Amniotic epithelial cell (primary cell): Measurements from ENCODE around the gene ARHGEF3.

Experiments used
- DNase-seq: peaks from one replicate; pipeline ENCODE4 v3.0.0-alpha.2; 2010; ENCODE audit warnings: low read depth

ARHGEF3 gene, protein sequence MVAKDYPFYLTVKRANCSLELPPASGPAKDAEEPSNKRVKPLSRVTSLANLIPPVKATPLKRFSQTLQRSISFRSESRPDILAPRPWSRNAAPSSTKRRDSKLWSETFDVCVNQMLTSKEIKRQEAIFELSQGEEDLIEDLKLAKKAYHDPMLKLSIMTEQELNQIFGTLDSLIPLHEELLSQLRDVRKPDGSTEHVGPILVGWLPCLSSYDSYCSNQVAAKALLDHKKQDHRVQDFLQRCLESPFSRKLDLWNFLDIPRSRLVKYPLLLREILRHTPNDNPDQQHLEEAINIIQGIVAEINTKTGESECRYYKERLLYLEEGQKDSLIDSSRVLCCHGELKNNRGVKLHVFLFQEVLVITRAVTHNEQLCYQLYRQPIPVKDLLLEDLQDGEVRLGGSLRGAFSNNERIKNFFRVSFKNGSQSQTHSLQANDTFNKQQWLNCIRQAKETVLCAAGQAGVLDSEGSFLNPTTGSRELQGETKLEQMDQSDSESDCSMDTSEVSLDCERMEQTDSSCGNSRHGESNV

DNA sequence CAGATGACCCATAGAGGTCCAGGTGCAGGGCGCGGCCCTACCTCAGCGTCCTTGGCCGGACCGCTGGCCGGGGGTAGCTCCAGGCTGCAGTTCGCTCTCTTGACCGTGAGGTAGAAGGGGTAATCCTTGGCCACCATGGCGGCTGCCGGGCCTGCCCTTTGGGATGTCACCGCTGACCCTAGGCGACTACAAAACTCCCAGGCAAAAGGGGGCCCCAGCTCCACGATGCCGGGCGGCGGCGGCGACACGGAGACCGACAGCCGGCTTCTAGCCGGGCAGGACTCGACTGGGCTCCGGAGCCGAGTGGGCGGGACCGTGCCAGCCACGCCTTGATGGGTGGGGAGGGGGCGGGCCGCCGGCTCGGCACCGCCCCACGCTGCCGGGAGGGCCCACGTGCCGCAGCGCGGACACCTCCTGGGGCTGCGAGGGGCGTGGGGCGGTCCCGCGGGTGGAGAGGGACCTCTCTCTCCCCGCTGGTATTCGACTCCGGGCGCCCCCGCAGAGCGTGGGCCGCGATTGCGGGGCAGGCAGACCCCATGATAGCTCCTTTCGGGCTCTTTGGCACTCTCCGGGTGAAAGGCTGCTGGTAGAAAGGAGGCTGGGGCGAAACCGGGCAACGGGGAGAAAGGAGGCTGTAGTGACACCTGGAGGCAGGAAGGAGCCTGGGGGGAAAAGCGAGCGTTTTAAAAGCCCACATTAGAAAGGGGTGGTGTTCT is at the start of gene ARHGEF3:
Gene ARHGEF3, minus strand, starts transcription at position 288 of the 716 bp plus-strand sequence. Its CDS starts 151 bp downstream, at position 137.
- DNase-seq = peak; percentile 58

DNA sequence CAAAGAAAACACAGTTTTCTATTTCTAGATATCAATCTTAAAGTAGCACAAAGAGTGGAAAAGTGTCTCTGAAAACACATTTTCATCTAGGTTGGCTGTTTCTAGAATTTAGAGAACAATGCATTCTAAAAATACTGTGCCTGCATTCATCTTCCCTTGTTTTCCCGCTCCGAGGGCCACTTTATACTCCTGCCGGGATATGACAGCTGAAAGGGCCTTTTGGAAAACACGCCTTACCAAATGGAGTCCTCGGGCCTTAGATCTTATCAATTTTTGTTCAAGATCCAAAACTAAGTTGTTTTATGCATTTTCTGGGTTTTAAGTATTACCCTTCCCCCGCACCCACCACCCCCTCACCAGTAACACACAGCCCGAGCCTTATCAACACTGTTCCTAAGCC is 47.9 kb upstream of the ARHGEF3 start:
- no peak for DNase-seq

DNA sequence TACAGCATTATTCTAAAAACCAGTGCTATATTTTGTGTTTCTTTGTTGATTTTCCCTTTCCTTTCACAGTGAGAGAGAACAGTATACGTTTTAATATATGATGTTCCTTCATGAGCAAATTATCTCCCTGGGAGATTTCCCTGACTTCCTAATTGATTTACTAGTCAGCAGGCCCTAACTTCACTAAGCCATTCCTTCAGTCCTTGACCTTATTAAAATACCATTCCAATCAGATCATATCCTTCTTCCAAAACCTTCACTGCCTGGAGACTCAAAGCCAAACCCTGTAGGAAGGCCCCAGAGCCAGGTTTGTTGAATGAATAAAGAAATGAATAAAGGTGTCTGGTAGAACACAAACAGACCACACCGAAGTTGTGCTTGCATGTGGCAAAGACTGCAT is 43.8 kb upstream of the ARHGEF3 start:
- no peak for DNase-seq

DNA sequence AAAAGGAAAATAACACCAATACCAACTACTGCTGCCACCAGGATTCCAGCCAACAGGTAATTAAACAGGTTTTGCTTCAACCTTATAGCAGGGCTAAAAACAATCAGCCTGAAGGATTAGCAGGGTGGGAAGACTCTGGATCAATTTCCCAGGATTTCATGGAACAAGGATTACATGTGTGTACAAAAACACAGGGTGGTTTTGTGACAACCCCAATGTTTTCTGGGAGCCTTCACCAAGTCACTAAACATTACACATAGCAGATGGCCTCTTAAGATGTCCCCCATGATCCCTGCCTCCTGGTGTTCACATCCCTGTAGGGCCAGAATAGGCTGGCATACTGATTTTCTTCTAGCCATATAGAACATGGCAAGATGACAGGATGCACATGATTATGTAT is 42.8 kb upstream of the ARHGEF3 start:
- no peak for DNase-seq

DNA sequence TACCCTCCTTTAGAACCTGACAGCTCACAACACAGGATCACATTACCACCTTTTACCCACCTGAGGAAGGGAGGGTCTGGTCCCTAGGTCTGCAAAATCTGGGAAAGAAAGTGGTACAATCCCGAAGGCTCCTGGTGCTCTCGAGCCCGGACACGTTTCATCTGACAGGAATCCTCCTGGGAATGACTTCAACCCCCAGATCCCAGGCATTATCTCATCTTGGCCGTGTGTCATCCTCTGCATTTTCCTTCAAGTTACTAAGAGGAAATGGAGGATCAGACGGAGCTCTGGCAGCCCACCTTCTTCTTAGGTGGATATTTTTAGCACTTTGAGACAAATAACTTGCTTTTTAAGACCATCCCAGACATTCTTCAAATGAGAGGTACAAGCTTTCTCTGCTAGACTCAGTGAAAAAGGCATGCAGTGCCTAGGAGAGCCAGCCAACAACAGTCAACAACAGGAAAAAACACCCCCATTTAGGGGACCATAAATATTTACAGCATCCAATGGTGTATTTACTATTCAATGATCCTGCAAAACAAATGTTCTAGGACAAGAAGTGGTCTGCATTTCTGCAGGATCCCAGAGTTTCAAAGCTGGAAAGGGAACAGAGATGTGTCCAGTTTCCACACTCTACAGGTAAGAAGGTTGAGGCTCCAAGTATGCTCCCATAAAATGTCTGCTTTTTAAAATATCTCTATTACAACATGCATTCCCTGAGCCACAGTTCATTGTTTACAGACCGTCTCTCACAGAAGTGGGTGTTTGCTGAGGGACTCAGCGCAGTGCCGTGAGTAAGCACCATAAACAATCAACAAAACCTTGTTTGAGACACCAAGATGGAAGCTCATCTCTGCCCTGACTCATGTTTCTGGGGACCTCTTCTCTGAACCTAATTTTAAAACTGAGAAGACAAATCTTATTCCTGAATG is 38.3 kb upstream of the ARHGEF3 start:
- DNase-seq = peak; percentile 86

DNA sequence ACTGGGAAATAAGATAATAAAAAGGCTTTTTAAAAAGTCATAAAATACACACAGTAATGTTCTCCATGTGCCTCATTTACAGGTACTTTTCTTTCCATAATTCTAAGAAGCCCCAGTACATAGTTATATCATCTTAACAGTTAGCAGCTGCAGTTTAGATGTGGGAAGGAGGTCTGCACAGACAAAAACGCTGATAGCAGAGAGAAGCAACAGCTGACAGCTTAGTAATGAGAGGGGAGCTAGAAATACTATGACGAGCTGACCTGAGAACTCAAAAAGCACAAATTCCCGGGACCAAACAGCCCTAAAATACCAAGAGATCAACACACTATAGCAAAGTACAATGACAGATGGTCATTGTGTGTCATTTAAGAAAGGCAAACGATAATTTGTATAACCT is 36.7 kb upstream of the ARHGEF3 start:
- no peak for DNase-seq

DNA sequence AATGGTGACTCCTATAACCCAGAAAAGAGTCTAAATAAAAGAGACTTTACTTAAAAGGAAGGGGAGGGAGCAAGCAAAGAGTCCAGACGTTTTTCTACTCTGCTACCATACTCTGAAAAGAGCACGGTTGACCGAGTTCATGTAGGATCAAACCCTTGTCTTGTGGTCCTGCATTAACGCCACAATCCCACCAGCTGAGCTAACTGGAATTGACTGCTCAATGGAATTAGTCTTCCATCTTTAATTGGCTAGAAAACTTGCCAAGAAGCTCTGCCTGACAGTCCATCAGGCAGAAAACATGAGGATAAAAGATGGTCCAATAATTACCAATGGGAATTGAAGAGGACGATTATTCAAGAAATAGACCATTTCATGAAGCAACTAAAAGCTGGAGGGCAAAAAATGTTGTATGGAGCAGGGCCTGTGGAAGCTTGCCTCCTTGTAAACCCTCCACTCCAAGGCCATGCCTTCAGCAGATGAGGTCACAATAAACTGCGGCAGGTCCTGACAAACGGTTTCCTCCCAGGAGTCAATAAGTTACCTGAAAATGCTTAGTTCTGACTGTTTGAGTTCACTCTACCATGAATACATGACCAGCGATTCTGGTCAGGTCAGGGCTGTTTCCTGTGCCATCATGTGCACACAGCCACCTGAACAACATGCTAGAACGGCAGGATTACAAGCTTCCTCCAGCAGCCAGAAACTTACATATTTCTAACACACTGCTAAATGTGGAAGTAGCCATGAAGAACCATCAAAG is 35.6 kb upstream of the ARHGEF3 start:
- DNase-seq = no peak

DNA sequence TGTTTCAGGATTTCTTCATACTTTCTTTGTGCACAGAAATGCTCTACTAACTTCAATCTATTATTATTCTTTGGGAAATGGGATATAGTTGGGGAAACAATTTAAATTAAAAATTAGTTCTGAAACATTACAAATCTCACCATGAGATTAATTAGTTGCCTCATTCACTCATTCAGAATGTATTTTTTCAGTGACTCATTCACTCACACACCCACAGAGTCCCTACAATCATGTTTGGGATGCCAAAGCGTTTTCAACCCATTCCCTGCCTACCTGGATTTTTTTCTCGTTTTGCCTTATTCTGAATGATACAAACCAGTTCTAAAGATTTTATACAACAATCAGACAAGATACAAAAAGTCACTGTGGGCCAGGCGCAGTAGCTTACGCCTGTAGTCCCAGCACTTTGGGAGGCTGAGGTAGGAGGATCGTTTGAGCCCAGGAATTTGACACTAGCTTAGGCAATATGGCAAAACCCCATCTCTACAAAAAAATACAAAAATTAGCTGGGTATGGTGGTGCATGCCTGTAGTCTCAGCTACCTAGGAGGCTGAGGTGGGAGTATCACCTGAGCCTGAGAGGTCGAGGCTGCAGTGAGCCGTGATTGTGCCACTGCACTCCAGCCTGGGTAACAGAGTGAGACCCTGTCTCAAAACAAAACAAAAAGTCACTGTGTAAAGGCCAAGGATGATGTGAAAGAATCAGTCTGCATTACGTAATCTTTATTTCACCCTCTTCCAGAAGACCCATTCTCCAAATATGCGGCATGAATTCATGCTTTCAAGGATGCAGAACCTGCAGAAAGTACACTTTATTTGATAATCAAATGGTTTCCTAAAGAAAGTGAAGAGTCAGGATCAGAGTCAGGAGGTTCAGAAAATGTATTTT is 34.8 kb upstream of the ARHGEF3 start:
- DNase-seq = peak; percentile 36

DNA sequence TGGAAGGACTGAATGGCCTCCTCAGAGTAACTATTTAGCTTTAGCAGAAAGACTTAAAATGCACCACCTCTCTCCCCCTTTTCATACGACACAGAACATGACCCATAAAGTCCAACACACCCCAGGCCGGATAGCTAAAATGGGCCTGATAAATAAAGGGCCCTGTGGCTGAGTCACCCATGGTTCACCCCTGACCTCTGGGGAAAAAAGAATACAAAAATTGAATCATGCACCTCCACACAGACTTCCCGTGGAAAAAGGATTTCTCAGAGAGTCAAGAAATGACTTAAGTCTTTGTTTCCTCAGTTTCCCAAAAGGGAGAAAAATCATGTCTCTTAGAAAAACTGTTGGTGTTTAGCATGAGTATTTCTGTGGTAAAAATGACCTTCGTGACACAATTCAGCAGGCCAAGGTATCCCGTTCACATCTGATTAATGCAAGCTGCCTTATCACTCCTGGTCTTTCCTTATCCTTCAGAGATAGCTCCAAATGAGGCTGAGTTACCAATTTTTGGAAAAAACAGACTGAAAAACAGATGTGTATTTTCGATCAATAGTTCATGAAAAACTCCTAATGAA is 34.0 kb upstream of the ARHGEF3 start:
- no peak for DNase-seq

DNA sequence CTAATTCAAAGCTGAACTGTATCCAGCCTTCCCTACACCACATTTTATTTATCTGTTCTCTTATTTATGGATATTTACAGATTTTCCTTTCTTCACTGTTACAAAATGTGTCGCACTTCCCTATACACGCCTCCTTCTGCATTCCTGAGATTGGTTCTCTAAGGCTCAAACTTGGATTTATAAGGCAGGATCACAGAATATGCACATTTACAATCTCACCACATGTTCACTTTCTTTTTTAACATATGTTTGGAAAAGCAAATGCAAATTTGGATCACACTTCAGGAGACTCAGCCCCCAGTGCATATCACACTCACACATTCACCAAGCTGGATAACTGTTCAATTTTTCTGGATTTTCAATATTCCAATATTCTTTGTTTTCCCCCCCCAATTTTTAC is 31.8 kb upstream of the ARHGEF3 start:
- DNase-seq = no peak

DNA sequence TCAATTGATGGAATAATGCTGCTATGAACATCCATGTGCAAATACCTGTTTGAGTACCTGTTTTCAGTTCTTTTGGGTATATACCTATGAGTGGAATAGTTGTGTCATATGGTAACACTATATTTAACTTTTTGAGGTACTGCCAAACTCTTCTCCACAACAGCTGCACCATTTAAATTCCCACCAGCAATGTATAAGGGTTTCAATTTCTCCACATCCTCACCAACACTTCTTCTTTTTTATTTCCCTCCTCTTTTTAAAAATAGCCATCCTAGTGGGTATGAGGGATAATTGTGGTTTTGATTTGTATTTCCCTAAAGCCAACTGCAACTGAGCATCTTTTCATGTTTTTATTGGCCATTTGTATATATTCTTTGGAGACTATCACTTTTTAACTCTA is 31.3 kb upstream of the ARHGEF3 start:
- no peak for DNase-seq

DNA sequence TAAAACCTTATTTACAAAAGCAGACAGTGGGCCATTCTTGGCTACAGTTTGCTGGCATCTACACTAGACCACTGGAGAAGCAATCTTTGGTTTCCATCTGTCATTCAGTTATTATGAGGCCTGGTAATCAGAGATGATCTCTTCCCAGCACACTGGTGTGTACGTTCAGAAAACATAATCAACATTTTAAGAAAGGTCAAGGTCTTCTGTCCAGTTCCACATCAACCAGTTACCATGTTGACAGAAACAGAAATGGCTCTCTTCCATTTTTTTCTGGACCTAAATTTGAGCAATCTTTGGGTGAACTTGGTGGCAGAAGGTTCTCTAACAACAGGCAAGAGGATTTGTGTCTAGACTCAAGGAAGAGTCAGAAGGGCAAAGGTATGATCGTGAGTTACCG is 29.8 kb upstream of the ARHGEF3 start:
- no peak for DNase-seq

DNA sequence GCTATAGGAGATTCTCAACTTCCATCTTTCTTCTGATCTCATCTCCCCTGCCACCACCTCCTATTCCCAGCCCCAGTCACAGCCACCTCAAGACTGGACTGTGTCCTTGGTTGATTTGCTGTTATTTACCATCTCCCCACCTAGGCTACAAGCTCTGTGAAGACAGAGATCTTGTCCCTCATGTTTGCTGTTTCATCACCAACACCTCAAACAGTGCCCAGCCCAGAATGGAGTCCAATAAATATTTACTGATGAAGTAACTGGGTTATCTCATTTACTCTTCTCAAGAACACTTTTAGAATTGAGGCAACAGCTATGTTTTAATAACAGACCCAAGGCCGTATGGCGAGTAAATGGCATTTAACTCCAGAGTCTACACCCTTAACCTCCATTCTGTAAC is 29.1 kb upstream of the ARHGEF3 start:
- DNase-seq = no peak

DNA sequence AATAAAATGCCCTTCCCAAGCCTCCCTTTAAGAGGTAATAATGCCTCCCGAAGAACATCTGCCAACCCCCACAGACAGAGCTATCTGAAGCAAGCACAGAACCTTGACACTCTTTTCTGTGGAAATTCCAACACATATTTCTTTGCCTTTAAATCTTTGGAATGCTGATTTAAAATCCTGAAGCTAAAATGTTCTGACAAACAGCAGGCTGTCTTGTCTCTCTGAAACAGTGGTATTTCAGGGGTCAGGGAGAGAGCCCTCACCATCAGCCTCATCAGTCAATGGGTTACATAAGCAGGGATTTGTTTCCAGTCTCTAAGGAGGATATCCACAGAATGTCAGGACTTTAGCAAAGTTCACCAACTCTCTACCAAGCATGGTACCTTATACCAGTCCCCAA is 27.8 kb upstream of the ARHGEF3 start:
- DNase-seq = peak; percentile 85

DNA sequence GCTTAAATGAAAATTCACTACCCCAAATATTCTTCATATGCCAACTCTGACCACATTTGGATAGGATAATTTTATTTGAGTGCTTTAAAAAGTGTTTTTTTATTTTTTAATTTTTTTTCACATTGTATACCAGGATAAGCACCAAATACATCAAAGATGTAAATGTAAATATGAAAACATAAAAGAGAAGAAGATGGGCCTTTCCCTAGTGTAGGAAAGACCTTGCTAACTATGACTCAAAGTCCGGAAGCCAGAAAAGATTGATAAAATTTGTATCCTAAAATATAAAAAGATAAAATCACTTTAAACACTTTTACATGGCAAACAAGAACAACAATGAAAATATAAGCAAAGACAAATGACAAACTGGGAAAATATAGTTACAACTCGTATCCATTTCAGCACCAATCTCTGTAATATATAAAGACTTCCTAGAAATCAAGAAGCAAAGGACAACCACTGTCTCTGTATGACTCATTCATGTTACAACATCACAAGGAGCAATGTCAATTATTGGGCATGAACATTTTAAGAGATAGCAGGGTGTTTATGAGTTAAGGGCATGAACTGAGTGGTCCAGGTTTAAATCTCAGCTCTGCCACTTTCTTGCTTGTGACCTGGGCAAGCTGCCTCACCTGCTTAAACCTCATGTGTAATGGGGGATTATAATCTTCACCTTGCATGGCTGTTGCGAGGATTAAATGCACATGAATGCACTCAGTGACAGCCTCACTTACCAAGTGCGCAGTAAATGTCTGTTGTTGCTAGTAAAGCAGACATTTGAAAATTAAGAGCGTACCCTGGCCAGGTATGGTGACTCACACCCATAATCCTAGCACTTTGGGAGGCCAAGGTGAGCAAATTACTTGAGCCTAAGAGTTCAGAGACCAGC is 25.3 kb upstream of the ARHGEF3 start:
- DNase-seq = peak; percentile 63

DNA sequence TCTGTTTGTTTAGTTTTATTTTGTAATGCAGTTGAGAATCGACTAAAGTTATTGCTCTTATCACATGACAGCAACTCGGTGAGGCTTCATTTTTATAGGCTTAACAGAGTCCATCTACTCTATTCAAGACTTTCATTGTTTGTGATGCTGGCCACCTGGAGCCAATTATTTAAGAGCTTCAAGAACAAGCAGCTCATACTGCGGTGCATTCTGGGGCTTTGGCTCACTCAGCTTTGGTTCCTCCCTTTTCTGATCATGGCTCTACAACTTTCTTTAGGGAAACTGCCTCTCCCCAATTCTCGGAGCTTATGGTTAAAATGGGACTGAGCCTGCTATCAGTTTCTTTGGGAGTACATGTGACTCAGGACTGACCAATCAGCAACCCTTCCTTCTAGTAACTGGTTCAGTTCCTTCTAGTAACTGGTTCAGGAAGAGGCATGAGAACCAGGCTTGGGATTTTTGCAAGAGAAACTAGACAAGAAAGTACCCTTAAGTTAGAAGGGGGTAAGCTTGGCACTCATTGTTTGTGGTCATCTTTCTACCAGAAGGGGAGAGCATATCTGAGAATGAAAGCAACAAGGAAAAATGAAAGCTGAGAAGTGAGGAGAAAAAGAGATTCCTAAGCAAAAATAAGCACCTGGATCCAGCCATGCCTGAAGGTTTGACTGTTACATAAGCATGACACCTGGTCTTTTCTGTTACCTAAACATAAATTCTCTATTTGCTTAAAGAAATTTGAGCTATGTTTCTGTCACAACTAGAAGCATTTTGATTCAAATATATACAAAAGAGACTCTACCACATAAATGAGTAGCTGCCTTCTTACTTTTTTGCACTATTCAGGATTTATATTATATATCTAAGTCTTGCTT is 24.1 kb upstream of the ARHGEF3 start:
- DNase-seq = no peak

DNA sequence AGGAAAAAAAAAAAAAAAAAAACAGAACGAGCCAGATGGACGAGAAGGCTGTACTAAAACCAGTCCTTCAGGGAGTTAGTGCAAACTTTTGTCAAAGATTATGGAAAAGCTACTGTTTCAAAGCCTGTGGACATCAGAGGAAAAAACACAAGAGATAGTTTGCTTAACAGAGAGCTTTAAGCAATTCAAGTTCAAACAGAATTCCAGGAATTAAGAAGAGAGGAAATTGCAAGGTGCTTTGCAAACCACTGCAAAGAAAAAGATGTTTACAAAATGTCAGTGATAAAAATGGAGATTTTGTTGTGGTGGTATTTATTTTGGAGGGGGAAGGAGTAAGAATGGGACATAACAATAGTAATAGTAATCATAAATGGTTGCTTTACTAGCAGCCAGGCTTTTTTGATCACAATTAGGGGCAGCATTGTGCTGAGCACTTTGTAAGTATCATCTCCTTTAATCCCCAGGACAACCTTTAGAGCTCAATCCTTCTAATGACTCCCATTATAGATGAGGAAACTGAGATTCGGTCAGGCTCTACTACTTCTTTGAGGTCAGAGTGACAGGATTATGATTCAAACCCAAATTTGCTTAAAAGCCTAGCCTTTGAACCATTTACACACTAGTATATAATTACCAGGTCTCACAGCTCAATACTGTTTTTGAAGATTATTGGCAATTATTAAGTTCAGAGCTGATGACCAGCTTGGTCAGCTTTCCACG is 22.4 kb upstream of the ARHGEF3 start:
- no peak for DNase-seq
